ENCODE measurements around the gene DNMT3B.

The DNMT3B gene

DNA sequence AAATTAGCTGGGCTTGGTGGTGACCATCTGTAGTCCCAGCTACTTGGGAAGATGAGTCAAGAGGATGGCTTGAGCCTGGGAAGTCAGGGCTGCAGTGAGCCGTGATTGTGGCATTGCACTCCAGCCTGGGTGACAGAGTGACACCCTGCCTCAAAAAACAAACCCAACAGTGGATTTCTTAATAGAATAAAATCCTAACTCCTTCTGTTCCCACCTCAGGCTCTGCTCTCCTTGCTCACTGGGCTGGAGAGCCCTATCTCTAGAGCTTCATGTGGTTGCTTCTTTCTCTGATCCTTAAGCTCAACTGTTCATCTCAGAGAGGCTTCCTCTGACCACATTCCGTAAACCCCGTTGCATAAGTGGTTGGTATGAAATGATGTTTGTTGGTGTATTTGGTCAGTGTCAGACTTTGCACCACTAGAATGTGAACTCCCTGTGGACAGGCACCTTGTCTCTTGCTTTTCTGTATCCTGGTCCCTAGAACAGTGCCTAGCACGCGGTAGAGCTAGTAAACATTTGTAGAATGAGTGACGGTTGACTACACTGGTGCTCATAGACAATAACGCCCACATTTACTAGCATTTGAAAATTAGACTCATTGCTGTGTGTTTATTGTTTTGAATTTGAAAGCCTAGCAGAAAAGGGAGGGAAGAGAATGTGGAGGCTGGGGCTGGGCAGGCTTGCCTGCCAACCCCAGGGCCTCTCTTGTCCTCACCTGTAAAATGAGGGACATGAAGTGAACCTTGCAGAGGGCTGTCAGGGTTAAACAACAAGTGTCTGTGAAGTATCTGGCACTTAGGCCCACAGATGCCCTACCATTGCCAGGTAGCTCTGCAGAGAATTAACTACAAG is 61.8 kb downstream of the DNMT3B start:
- DNase-seq: no peak

DNA sequence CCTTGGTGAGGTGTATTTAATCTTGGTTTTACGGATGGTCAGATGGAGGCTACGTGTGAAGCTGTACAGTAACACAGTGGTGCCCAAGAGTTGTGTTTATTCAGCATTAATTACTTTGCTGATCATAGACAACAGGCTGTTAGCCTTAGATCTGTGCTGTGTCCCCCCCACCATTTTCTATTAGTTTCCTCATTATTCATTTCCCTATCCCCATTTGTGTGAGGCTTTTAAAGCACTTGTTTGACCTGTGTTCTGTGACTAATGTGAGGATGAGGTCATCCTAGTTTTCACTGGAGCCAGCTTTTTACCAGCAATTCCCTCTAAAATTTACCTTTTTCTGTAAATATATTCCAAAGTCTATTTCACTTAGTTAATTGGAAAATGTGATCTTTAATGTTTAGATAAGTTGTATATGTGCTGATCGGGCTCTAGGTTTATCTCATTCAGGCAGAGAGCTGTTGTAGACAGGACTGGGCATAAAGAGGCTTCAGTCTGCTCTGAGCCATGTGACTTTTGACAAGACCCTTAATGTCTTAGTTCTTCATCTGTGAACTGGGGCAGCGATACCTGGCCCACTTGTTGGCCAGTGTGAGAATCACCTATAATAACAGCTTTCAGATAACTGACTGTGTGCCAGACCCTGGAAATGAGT is 66.0 kb downstream of the DNMT3B start:
- no peak for DNase-seq

DNA sequence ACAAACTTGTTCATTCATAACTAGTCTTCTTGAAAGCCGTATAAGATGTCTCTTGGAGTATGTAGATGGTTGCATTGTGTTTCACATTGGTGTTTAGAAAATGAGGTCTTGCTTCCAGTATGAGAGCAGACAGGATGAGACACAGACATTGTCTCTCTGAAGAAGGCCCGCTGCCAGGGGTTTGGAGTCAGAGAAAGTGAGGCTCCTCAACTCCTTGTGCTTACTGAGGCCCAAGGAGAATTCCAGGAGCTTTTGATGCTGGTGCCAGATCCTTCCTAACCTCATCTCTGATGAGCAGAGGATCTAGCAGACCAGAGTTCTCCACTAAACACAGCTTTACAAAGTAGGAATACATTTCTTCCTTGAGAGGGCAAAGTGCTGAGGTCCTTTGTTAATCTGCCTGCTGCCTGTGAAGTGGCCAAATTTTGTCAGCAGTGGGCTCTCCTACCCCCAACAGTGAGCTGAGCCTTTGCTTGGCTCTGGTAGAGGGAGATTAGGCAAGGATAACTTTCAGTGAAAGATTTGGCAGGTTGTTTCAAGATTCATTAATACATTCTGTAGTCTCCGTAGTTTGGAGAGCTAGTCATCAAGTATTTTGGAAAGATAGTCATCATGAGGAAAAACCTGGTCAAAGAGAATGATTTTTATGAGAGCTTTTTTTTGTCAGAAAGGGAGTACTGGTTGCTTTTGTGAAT is 67.3 kb downstream of the DNMT3B start:
- DNase-seq: no peak

DNA sequence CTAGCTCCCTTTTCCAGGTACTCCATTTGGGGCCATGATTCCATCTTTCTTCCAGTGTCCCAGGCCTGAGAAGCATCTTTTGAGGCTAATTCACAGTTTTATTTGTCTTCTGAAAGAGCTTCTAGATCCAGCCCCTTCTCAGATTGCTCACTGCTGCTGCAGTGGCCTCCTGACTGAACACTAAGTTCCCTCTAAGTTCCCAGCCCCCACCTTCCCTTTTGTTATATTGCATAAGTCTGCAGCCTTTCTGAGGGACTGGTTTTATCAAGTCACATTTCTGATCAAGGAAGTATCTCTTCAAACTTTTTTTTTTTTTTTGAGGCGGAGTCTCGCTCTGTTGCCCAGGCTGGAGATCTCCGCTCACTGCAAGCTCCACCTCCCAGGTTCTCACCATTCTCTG is 68.3 kb downstream of the DNMT3B start:
- no peak for DNase-seq

DNA sequence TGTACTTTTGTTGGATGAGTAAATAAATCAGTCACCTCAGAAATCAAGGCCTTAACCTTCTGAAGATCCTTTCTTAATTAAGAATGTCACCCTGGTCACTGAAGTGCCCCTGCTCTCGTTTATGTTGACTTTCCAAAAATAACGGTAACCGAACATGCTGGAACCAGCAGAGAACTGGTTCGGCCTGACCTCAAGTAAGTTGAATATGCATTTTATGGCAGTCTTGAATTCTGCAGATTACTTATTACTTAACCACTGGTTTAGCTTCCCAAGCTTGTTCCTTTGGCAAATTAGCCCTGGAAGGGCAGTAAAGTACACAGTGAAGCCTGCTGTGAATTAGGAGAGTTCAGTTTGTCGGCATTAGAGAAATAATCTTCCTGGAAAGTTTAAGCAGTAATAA is 69.8 kb downstream of the DNMT3B start:
- DNase-seq: no peak

DNA sequence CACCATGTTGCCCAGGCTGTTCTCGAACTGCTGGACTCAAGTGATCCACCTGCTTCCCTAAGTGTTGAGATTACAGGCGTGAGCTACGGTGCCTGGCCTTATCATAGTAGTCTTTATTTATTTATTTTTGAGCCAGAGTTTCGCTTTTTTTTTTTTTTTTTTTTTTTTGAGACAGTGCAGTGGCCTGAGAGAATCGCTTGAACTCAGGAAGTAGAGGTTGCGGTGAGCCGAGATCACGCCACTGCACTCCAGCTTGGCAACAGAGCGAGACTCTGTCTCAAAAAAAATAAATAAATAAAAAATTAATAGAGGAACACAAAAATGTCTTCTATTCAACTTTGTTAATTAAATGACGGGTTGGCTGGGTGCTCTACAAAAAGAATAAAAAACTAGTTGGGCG is 70.5 kb downstream of the DNMT3B start:
- DNase-seq: no peak

DNA sequence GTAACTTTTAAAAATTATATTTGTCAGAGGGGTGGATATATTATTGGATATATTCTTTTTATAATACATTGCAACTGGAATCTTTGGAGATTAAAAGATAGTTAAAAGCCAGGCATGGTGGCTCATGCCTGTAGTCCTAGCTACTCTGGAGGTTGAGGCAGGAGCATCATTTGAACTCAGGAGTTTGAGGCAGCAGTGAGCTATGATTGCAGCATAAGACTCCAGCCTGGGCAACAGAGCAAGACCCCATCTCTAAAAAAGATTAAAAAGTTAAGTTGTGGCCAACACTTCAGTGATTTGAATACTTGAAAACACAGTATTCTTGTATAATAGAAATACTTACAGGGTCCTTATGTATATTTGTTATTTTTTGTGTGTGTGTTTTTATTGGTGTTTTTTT is 72.8 kb downstream of the DNMT3B start:
- DNase-seq: no peak

DNA sequence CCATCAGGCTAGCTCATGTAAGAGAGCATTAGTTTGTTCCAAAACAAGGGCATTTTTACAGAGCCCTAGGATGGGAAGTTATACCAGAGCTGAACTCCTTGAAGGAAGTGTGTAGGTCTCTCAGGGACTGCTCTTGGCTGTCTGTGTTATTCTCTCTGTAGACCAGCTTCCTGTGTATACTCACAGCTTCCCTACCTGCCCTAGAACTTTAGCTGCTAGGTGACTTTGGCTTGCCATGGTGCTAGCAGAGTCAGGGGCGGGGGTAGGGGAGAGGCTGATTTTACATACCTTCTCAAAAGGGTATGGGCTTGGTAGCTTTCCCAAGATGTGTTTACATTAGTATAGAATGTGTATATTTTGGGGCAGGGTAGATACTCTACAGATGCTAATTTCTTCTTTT is 75.0 kb downstream of the DNMT3B start:
- DNase-seq: no peak

DNA sequence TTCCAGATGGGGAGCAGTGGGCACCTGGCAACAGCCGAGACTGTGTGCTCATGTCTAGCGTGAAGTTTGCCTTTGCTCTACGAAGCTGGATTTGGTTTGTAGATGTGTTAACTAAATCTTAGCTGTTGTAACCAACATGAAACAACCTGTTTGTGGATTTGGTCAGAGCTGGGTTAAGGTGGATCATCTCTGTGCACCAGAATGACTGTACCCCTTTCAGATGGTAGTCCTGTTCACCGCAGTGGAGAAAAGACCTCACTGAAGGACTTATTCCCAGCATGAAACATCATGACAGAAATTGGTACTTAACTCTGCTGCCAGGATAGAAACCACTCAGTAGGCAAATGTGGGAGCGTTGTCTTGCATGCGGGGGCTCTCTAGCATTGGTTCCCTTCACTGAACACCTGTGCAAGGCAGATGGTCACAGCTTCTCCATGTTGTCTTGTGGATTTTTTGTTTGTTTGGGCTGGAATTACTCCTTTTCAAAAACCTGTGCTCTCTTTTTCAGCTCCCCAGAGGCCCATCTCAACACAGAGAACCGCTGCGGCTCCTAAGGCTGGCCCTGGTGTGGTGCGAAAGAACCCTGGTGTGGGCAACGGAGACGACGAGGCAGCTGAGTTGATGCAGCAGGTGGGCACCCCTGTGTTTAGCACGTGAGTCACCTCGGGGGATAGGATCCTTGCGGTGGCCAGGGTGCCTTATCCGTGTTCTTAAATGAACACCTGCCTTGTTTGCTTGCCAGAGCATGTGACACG is 77.2 kb downstream of the DNMT3B start:
- DNase-seq: no peak

DNA sequence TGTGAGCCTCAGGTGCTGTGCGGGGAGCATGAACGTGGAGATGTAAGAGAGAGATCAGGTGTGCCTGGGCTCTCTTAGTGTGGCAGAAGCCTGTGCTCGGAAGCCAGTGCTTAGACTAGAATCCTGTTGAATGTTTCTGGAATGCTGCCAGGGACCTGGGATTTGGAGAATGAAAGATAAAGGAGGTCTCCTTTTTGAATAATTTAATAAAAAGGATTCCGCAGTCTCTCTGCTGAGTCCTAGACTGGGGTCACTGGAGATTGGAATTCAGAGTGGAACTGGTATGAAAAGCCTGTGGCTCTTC is 77.7 kb downstream of the DNMT3B start:
- no peak for DNase-seq

DNA sequence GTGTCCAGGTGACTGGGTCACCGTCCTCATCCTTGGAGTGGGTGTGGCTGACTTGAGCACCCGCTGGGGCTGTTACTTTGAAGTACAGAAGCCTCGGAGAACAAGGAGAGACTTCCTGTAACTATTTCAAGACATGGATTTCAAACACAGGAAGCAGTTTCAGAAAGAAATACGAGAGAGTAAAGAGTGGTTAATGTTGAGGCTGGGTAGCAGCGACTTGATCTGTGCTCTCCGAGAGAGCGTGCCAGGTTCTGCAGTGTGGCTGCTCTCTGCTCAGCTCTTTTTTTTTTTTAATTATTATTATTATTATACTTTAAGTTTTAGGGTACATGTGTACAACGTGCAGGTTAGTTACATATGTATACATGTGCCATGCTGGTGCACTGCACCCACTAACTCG is 79.0 kb downstream of the DNMT3B start:
- DNase-seq: no peak

DNA sequence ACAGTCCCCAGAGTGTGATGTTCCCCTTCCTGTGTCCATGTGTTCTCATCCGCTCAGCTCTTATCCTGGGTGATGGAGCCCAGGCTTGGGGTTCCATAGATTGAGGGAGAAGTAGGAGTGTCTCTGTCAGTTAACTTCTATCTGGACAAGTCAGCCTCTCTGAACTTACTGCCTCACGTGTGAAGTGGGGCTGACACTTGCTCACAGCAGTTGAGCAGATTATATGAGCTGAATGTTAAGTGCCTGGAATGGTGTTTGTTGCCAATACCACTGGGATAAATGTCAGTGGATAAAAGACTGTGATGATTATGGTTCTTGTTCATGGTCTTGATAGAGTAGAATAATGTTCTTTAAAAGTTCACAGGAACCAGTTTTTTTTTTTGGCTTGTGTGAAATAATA is 79.4 kb downstream of the DNMT3B start:
- no peak for DNase-seq

DNA sequence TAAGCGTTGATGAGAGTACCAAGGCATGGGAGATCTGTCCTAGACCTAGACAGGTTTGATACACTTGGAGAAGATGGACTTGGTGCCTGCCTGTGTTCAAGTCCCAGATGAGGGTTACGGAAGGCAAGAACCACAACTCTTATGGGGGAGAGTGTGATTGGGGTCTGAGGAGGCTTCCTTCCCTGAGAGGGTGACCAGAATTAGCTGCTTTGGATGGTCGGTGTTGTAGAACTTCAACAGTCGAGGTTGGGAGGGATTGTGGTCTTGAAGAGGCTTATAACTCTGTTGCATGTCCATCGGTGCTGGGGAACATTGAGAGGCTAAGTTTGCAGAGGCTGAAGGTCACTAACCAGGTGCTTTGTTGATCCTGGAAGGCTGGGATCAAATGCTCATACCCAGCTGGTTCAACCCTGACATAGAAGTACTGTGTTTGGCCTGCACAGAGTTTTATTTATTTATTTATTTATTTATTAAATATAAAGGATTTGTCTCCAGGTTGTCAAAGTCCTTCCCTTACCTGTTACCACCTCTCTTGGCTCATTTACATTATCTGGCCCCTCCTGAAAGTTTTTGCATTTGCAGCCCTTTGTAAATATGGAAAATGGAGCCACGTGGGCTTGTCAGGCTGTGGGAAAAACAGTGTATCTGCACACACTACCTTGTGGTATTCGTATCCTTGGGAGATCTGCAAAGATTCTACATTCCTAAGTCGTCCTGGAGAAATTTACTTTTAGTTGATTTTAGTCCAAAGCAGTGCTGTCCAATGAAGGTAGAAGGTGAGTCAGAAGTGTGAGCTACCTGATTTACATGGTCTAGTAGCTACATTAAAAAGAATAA is 80.7 kb downstream of the DNMT3B start:
- DNase-seq: no peak

DNA sequence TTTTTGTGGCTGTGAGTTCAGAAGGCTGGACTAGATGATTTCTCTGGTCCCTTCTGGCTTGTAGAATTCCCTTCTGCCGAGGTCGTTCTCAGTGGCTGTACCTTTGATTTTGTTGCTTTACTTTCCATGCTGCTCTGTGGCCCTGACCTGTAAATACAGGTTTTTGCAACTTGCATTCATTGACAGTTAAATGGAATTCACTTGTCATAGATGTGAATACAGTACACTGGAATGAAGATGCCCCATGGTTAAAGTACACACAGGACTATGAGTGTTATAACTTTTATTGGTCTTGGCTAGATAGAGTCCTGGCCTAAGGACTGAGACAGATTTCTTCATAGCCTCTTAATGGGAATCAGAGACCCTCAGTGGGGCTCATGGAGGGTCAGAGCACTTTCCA is 83.6 kb downstream of the DNMT3B start:
- no peak for DNase-seq

DNA sequence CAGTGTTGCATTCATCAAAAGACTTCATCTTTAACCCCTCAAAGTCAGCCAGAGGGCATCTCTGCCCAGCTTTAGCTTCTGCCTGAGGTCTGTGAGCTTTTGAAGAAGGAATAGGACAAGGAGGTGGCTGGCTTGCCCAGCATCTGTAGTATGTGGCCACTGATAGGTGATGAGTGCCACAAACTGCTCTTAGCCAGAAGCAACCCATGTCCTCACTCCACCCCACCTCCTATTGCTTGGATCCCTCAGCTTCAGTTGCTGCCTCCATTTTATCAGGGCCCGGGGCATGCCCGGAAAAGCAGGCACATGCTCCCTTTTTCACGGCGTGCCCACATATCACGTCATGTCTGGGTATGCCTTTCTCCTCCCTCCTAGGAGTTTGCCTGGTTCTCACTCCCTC is 84.7 kb downstream of the DNMT3B start:
- no peak for DNase-seq

DNA sequence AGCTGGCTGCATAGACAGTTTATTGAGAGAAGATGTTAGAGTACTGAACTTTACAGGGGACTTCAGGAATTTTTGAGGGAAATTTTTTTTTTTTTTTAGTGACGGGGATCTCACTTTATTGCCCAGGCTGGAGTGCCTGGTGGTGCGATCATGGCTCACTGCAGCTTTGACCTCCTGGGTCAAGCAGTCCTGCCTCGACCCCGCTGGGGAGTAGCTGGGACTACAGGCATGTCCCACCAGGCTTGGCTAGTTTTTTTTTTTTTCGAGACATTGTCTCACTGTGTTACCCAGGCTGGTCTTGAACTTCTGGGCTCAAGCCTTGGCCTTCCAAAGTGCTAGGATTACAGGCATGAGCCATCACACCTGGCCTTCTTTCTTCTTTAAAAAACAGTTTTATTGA is 85.8 kb downstream of the DNMT3B start:
- DNase-seq: no peak

DNA sequence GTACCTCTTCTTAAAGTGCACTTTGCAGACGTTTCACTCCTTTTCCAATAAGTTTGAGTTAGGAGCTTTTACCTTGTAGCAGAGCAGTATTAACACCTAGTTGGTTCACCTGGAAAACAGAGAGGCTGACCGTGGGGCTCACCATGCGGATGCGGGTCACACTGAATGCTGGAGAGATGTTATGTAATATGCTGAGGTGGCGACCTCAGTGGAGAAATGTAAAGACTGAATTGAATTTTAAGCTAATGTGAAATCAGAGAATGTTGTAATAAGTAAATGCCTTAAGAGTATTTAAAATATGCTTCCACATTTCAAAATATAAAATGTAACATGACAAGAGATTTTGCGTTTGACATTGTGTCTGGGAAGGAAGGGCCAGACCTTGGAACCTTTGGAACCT is 86.7 kb downstream of the DNMT3B start:
- no peak for DNase-seq

DNA sequence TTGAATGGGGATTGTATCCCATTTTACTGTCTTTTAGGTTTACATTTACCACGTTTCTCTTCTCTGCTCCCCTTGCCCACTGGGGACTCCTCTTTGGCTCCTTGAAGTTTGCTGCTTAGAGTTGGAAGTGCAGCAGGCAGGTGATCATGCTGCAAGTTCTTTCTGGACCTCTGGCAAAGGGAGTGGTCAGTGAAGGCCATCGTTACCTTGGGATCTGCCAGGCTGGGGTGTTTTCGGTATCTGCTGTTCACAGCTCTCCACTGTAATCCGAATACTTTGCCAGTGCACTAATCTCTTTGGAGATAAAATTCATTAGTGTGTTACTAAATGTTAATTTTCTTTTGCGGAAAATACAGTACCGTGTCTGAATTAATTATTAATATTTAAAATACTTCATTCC is 87.4 kb downstream of the DNMT3B start:
- DNase-seq: no peak

DNA sequence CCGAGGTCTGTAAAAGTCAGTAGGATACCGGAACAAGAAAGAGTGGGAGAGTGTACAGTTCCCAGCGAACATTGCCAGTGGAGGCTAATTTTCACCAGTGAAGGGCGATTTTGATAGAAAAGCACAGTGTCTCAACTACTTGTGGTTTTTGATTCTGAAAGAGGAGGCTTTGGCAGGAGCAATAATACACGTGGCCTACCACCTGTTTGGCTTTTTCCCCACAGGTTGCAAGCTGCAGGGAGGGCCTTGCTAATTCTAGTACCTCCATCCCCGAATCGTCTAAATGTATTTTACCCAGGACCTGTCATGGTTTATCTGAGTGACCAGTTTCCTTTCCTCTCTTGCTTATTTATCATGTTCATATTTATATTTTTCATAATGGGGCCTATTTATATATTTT is 93.2 kb downstream of the DNMT3B start:
- DNase-seq: no peak

DNA sequence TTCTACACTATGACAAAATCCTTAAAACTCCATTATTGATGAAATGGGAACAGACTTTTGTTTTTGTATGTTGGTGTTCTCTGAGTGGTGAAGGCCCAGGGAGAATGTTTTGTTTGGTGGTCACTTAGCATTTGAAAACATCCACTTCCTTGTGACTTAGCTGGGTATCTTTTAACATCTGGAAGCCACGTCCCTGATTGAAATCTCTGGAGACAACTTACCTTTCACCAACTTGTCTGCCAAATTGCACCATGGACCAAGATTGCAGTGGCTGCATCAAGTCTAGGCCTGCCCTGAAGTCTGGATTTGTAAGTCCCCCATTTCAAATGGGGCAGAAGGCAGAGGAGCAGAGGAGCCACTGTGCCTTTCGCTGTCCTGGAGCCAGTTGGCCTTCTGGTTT is 96.0 kb downstream of the DNMT3B start:
- DNase-seq: no peak
